Peyer's patch (tissue), 4 donors: ENCODE results near the gene AK1.

Experiments used
- CTCF ChIP-seq, 6 experiments: fragments of 450-650 bp in 4 of 6; fragments of 200-600 bp in 2 of 6; sonication (generic) in 1 of 6; IDR thresholded peaks; one replicate each; pipeline ENCODE4 v1.5.1; 2017 to 2019; ENCODE audit warnings: antibody characterized with exemption in 6 of 6, mild to moderate bottlenecking in 3 of 6, moderate library complexity in 1 of 6
- POLR2A ChIP-seq, 2 donors: fragments of 450-650 bp; IDR thresholded peaks; one replicate each; pipeline ENCODE4 v1.5.1; 2017; ENCODE audit warnings: antibody characterized with exemption in 2 of 2, mild to moderate bottlenecking in 2 of 2, moderate library complexity in 2 of 2

- TF ChIP-seq CTCF (IDR thresholded peaks at IDR 0.05) (no peak), POLR2A (IDR thresholded peaks at IDR 0.05) (no peak)
Measured at GRCh38 chr9:127913682-127914081, 36.2 kb upstream of the AK1 start.
